Loucy (cell line): Measurements from ENCODE around the gene MAPK14.

Experiments
- EZH2phosphoT487 ChIP-seq: fragments of 200-600 bp; IDR thresholded peaks from 2 replicates; pipeline ENCODE4 v1.6.1; 2018; ENCODE audit warnings: antibody characterized with exemption, mild to moderate bottlenecking, moderate library complexity, borderline replicate concordance
- TF ChIP-seq, protein P1 (sequence below): fragments of 200-600 bp; sonication (generic); conservative IDR thresholded peaks from 2 replicates; pipeline ENCODE4 v1.5.1; 2014; ENCODE audit warnings: mild to moderate bottlenecking, antibody characterized with exemption, low read length

GRCh38 chr6:36027501-36028087 is at the start of gene MAPK14:
- TF ChIP-seq, protein P1, sequence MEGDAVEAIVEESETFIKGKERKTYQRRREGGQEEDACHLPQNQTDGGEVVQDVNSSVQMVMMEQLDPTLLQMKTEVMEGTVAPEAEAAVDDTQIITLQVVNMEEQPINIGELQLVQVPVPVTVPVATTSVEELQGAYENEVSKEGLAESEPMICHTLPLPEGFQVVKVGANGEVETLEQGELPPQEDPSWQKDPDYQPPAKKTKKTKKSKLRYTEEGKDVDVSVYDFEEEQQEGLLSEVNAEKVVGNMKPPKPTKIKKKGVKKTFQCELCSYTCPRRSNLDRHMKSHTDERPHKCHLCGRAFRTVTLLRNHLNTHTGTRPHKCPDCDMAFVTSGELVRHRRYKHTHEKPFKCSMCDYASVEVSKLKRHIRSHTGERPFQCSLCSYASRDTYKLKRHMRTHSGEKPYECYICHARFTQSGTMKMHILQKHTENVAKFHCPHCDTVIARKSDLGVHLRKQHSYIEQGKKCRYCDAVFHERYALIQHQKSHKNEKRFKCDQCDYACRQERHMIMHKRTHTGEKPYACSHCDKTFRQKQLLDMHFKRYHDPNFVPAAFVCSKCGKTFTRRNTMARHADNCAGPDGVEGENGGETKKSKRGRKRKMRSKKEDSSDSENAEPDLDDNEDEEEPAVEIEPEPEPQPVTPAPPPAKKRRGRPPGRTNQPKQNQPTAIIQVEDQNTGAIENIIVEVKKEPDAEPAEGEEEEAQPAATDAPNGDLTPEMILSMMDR, result peak; percentile 80
- no peak for TF ChIP-seq EZH2phosphoT487
